GM19023 (cell line): ENCODE results near the gene GPS2.

Experiments
- ATAC-seq: cut with Tn5 transposase; IDR thresholded peaks from one replicate; pipeline ENCODE4 v1.9.1; 2021; ENCODE audit warnings: mild to moderate bottlenecking, moderate library complexity; ENCODE audit not compliant: unreplicated experiment

GPS2 gene

GRCh38 chr17:7293816-7294613 is 21.1 kb downstream of the GPS2 start:
- ATAC-seq = no peak

- ATAC-seq = no peak
These were observed 22.0 kb downstream of the GPS2 start for GRCh38 chr17:7293159-7293558.

- ATAC-seq = no peak
These were observed 22.4 kb downstream of the GPS2 start for GRCh38 chr17:7292729-7293128.

- ATAC-seq = no peak
These were observed 23.0 kb downstream of the GPS2 start for GRCh38 chr17:7292194-7292593.

GRCh38 chr17:7290685-7291084 is 24.5 kb downstream of the GPS2 start:
- no peak for ATAC-seq

GRCh38 chr17:7290166-7290565 is 25.0 kb downstream of the GPS2 start:
- no peak for ATAC-seq

- no peak for ATAC-seq
These were observed 25.7 kb downstream of the GPS2 start for GRCh38 chr17:7289256-7290032.

- no peak for ATAC-seq
These were observed 29.5 kb downstream of the GPS2 start for GRCh38 chr17:7285679-7286078.

GRCh38 chr17:7284911-7285310 is 30.2 kb downstream of the GPS2 start:
- ATAC-seq = no peak

GRCh38 chr17:7283471-7284216 is 31.5 kb downstream of the GPS2 start:
- no peak for ATAC-seq

- no peak for ATAC-seq
These were observed 32.3 kb downstream of the GPS2 start for GRCh38 chr17:7282752-7283321.

- no peak for ATAC-seq
These were observed 33.0 kb downstream of the GPS2 start for GRCh38 chr17:7281953-7282751.

- peak; percentile 54 for ATAC-seq
These were observed 33.8 kb downstream of the GPS2 start, which contains the start of gene SLC2A4 for GRCh38 chr17:7281074-7281952. Gene SLC2A4 (plus strand): TSS chr17:7281718. CDS start chr17:7281935, 217 bp downstream.

GRCh38 chr17:7280519-7281073 is 34.6 kb downstream of the GPS2 start:
- peak; percentile 61 for ATAC-seq

- no peak for ATAC-seq
These were observed 35.7 kb downstream of the GPS2 start for GRCh38 chr17:7279448-7279847.

- ATAC-seq = no peak
These were observed 48.4 kb downstream of the GPS2 start for GRCh38 chr17:7266784-7267183.

GRCh38 chr17:7263801-7264078 is 51.4 kb downstream of the GPS2 start:
- ATAC-seq = no peak

- no peak for ATAC-seq
These were observed 52.0 kb downstream of the GPS2 start for GRCh38 chr17:7262935-7263800.
